Right atrium auricular region (tissue), 2 donors: Measurements from ENCODE around the gene MYOG. TPM values are rescaled to one million over a fixed set of nuclear protein-coding genes. Genes with fewer than 3 reads are reported as not detected.

Source experiments
- DNase-seq: peaks from one replicate; pipeline ENCODE4 v3.0.0-alpha.2; 2019; ENCODE audit warnings: low spot score
- H3K27ac ChIP-seq, 2 donors: fragments of 200-600 bp; sonication (generic); 1 replicate in 1 of 2; 2 replicates in 1 of 2; pipeline ENCODE4 v1.5.1; 2016 to 2019
- H3K27me3 ChIP-seq, 2 donors: fragments of 200-600 bp; sonication (generic); one replicate each; pipeline versions ENCODE4 v1.5.1 to v1.6.0; 2017 to 2019
- H3K36me3 ChIP-seq: fragments of 200-600 bp; sonication (generic); one replicate; pipeline ENCODE4 v1.5.1; 2016
- H3K4me1 ChIP-seq, 2 donors: fragments of 200-600 bp; sonication (generic); one replicate each; pipeline versions ENCODE4 v1.5.1 to v1.6.0; 2017 to 2019
- H3K4me3 ChIP-seq, 2 donors: fragments of 200-600 bp; sonication (generic); 1 replicate in 1 of 2; 2 replicates in 1 of 2; pipeline ENCODE4 v1.5.1; 2017 to 2019; ENCODE audit warnings: mild to moderate bottlenecking in 1 of 2, moderate library complexity in 1 of 2
- H3K9me3 ChIP-seq, 2 donors: fragments of 200-600 bp; sonication (generic); one replicate each; pipeline ENCODE4 v1.5.1; 2019
- CTCF ChIP-seq, 2 donors: fragments of 200-600 bp; sonication (generic); IDR thresholded peaks; one replicate each; pipeline ENCODE4 v1.5.1; 2019; ENCODE audit warnings: antibody characterized with exemption in 2 of 2
- total RNA-seq, 2 donors: library from RNA; depleted of rRNA; stranded (reverse); fragments of >200 nt; gene quantifications; one replicate each; pipeline ENCODE4 v1.1.0, GENCODE V29; 2016

MYOG gene
- total RNA-seq, 2 donors from 2014 or later, result not detected

GRCh38 chr1:203117611-203118575 is 32.1 kb upstream of the MYOG start:
- Histone ChIP-seq H3K27me3 (no peaks in the 10 kb centered on the region), H3K27ac (no peak overlapping the region), H3K4me3 (no peak overlapping the region)

GRCh38 chr1:203116091-203116820 is 30.4 kb upstream of the MYOG start:
- TF ChIP-seq CTCF (IDR thresholded peaks at IDR 0.05), result no peak
- Histone ChIP-seq H3K27ac (no peak overlapping the region), H3K27me3 (no peaks in the 10 kb centered on the region), H3K9me3 (no peaks in the 10 kb centered on the region), H3K4me3 (no peak overlapping the region), H3K4me1 (peaks cover 0 to 9% of the 10 kb centered on the region in 2 donors), H3K36me3 (no peaks in the 10 kb centered on the region)
- peak; percentile 44 for DNase-seq

More at GRCh38 chr1:203117611-203118575, 32.1 kb upstream of the MYOG start:
- peak; percentile 64 for DNase-seq
- no peaks in the 10 kb centered on the region for H3K9me3 ChIP-seq
- peak; percentile 62 to 91 for TF ChIP-seq CTCF (IDR thresholded peaks at IDR 0.05)
- H3K4me1 ChIP-seq, result peaks cover 0 to 9% of the 10 kb centered on the region in 2 donors
- no peaks in the 10 kb centered on the region for H3K36me3 ChIP-seq

GRCh38 chr1:203114202-203114601 is 28.4 kb upstream of the MYOG start:
- Histone ChIP-seq H3K4me1 (peaks cover 0 to 9% of the 10 kb centered on the region in 2 donors), H3K27me3 (no peaks in the 10 kb centered on the region), H3K27ac (no peak overlapping the region), H3K36me3 (no peaks in the 10 kb centered on the region), H3K9me3 (no peaks in the 10 kb centered on the region), H3K4me3 (no peak overlapping the region)
- peak; percentile 34 for DNase-seq
- no peak for TF ChIP-seq CTCF (IDR thresholded peaks at IDR 0.05)

- Histone ChIP-seq H3K4me1 (peaks cover 0 to 8% of the 10 kb centered on the region in 2 donors), H3K27ac (no peak overlapping the region), H3K27me3 (no peaks in the 10 kb centered on the region), H3K36me3 (no peaks in the 10 kb centered on the region), H3K9me3 (no peaks in the 10 kb centered on the region), H3K4me3 (no peak overlapping the region)
- peak; percentile 26 for DNase-seq
- no peak for TF ChIP-seq CTCF (IDR thresholded peaks at IDR 0.05)
Measured at GRCh38 chr1:203113308-203113707, 27.5 kb upstream of the MYOG start.

- no peak for DNase-seq
- Histone ChIP-seq H3K27me3 (no peaks in the 10 kb centered on the region), H3K27ac (no peak overlapping the region), H3K36me3 (no peaks in the 10 kb centered on the region), H3K9me3 (no peaks in the 10 kb centered on the region), H3K4me3 (no peak overlapping the region), H3K4me1 (peaks cover 0 to under 1% of the 10 kb centered on the region in 2 donors)
- no peak for TF ChIP-seq CTCF (IDR thresholded peaks at IDR 0.05)
Measured at GRCh38 chr1:203112475-203112874, 26.7 kb upstream of the MYOG start.
